HG02840 (cell line): ENCODE measurements around the gene ZNF444.
"Not testable (repeated sequence)": the region's sequence is repeated elsewhere in the genome, so short reads cannot be mapped to it uniquely, and the experiment has no call there.

ENCODE experiments used
- ATAC-seq: cut with Tn5 transposase; IDR thresholded peaks from one replicate; pipeline ENCODE4 v1.9.1; 2021; ENCODE audit warnings: mild to moderate bottlenecking, moderate library complexity, moderate number of reproducible peaks; ENCODE audit not compliant: unreplicated experiment, low FRiP score

ZNF444 gene

DNA sequence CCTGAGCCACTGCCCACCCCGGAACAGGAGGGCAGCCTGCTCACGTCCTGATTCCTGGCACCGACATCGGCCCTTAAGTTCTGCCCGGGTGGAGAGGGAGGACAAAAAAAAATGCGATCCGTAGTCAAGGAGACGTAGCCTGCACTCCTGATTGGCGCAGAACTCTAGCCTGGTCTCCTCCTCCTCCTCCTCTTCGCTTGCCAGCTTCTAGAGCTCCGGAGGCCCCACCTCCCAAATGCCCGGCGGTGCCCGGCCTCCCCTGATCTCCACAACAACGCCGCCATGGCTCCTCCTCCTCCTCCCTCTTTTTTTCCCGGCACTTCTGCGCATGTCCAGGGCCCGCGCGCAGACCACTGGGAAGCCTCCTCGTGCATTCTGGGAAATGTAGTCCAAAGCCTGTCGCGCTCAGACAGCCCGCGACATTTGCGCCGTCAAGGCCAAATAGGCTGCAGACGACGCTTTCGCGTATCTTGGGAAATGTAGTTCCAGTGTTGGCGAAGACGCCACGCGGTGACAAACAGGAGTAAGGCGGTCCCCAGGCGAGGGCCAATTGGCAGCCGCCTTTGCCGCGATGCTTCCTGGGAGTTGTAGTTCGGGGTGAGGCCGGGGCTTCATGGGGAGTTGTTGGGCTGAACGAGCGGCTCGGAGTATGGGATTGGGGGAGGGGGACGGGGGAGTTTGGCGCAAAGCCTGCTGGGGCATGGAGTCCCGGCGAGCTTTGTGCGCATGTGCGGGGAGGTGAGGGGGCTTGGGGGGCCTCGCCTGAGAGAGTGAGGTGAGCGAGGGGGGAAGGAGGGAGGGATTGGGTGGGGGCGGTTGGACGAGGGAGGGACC lies at the start of gene ZNF444:
Gene ZNF444, plus strand, starts transcription at position 705 of the 834 bp plus-strand sequence. CDS start 5,625 bp downstream, outside the sequence.
- ATAC-seq = peak; percentile 93

GRCh38 chr19:56091751-56092546 lies 49.1 kb upstream of the ZNF444 start:
- ATAC-seq = no peak

GRCh38 chr19:56092685-56093631 lies 48.1 kb upstream of the ZNF444 start:
- no peak for ATAC-seq

- ATAC-seq = no peak
These were observed 46.6 kb upstream of the ZNF444 start for GRCh38 chr19:56094449-56094848.

- no peak for ATAC-seq
These were observed 44.4 kb upstream of the ZNF444 start for GRCh38 chr19:56096665-56097064.

DNA sequence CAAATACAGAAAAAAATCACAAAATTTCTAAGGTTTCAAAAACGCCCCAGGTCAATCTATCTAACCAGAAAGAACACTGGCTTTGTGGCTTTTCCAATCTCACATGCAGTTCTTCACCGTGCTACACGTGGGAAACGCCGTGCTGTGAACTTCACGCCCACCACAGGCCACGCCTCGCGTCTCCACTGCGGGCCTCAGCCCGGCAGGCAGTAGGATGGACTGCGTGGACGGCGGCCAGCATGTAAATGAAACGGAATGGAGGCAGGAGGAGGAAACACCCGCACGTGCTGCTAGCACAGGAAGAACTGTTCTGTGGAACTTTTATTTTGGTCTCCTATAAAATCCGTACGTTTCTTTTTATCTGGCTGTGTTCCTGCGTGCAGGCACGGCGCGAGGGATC lies 43.8 kb upstream of the ZNF444 start:
- no peak for ATAC-seq

GRCh38 chr19:56097776-56098175 lies 43.3 kb upstream of the ZNF444 start:
- no peak for ATAC-seq

DNA sequence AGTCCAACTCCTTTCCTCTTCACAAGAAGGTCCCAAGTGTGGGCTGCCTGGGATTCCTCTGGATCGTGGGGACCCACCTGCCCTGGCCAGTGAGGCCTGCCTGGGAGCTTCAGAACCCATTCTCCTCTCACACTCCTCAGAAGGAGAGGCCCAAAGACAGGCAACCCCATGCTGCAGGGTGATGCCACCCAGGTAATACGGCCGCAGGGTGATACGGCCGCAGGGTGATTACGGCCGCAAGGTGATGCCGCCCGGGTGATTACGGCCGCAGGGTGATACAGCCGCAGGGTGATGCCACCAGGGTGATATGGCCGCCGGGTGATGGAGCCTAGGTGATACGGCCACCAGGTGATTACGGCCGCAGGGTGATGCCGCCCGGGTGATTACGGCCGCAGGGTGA lies 42.9 kb upstream of the ZNF444 start:
- not testable (repeated sequence) for ATAC-seq

- no peak for ATAC-seq
These were observed 42.1 kb upstream of the ZNF444 start for GRCh38 chr19:56098731-56099568.

- no peak for ATAC-seq
These were observed 41.2 kb upstream of the ZNF444 start for GRCh38 chr19:56099638-56100539.

DNA sequence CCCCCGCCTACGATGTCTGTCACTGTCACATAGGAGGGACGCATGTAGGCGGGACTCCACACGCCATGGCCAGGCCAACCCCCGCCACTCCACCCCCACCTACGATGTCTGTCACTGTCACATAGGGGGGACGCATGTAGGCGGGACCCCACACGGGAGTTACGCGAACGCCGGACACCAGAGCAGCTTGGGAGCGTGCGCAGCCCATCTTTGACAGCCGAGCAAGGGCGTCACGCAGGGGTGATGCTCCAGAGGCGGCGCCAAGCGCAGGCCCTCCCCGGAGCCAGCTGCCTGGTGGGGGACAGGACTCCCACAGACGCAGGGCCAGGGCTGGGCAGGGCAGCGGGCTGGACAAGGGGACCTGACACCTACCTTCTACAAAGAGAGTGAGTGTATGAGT lies 40.0 kb upstream of the ZNF444 start:
- no peak for ATAC-seq

DNA sequence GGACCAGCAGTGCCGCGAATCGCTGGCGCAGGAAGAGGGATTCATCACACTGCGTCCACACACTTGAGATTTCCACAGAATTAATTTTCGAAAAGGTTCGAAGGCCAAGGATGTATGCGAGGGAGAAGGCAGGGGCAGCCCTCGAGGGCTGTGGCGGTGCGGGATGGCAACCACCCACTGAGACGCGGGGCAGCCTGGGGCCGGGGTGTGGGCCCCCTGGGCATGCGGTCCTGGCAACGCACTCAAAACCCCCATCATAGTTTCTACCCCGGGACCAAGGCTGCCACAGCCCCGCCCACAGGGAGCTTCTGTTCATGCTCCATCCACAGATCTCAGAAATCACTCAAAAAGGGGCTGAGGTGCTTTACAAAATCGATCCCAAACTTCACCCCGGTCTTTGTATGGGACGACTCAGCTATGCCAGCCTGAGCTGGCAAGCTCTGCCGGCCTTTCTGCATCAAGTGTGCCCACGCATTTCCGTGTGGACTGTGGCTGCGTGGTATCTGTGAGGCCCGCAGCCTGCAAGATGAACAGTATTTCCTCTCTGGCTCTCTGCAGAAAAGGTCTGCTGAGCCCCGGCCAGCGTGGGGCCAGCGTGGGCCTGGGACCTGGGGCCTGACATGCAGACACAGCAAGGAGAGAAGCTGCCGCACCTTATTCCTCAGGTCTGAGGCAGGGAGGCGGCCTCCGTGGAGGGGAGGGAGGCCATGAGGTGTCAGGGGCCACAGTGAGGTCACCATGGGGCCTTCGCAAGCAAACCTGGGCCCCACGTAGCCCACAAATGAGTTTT lies 39.1 kb upstream of the ZNF444 start:
- ATAC-seq = no peak

DNA sequence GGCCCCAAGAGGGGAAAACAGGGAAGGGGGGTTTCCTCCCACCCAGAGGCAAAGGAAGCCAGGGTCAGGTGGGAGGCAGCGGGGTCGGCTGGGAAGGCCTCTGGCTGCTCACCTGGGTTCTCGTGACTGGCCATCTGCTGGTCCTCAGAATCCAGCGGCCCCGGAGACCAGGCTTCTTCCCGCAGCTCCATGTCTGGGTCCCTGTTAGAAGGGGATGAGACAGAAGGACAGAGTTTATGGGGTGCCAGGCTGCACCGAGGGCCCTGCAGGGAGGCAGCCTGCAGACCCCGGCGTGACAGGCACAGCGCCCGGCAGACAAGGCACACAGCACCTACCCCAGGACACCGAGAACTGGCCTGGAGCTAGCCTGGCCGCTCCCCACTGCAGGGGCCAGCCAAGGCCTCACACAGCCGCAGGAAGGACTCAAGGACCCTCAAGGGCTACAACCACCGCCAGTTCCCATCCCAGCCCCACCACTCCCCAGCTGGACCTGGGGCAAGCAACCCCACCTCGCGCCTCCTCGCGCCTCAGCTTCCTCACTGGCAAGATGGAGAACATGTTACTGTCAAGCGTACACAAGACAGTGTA lies 38.0 kb upstream of the ZNF444 start:
- no peak for ATAC-seq

DNA sequence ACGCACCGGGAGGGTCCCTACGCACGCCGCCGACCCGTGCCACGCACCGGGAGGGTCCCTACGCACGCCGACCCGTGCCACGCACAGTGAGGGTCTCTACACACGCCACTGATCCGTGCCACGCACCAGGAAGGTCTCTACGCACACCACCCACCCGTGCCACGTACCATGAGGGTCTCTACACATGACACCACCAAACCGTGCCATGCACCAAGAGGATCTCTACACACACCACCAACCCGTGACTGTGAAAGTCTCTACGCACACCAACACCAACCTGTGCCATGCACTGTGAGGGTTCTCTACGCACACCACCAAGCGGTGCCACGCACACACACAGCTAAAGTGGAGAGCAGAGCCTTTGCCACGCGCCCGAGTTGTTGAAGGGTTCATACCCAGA lies 36.7 kb upstream of the ZNF444 start:
- ATAC-seq = no peak

DNA sequence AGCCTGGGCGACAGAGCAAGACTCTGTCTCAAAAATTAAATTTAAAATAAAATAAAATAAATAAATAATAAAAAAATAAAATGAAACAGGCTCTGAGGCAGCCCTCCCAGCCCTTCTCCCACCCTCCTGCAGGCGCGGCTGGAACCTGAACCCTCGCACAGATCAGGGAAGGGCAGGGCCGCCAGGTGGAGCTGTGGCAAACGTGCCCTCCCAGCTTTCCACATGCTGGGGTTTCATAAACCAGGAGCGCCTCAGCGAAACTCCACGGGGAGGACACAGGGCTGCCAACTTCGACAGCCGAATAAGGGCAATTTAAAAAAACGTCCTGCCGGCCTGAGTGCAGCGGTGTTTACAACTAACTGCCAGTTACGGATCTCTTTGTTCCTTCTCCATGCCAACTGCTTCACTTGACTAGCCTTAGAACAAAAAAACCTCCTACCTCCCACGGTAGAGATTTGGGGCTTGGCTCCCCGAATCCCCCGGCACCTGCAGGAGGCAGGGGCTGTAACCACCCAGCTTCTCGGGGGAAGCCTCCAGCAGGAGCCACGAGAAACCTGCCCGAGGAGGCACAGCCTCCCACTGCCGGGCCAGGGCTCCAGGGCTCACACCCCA lies 35.9 kb upstream of the ZNF444 start:
- no peak for ATAC-seq

DNA sequence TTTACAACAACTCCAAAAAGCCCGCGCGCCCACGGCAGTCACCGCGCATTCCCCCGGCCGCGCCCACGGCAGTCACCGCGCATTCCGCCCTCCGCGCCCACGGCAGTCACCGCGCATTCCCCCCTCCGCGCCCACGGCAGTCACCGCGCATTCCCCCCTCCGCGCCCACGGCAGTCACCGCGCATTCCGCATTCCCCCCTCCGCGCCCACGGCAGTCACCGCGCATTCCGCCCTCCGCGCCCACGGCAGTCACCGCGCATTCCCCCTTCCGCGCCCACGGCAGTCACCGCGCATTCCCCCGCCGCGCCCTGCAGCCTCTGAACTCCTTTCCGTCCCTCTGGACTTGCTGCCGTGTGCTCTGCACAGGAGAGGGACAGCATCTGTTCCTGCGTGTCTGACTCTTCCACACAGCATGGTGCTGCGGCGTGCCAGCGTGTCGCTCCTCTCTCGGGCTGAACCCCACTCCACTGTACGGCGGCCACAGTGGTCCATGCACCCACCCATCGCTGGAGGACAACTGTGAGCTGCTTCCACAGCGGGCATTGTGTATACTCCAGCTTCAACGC lies 35.2 kb upstream of the ZNF444 start:
- ATAC-seq = not testable (repeated sequence)

DNA sequence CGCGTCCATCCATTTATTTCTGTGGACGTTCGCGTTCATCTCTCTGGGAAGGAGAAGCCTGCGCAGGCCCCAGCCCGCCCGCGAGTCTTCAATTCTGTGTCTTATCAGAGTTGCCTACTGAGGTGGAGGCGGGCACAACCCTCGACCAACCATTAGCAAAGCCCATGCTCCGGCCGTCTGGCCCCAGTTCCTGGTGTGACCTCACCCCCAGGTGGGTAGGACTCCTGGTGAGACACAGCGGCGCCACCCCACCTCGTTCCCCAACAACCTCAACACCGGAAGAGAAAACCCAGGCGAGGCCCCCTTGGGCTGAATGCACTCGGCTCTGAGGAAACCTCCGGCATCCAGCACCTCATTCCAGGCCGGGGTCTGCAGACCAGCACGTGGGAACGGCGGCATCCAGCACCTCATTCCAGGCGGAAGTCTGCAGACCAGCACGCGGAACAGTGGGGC lies 34.7 kb upstream of the ZNF444 start:
- no peak for ATAC-seq
